HG02588 (cell line): Measurements from ENCODE around the gene MFN1.
"Not testable (repeated sequence)": the region's sequence is repeated elsewhere in the genome, so short reads cannot be mapped to it uniquely, and the experiment has no call there.

Source experiments
- ATAC-seq: cut with Tn5 transposase; IDR thresholded peaks from one replicate; pipeline ENCODE4 v1.9.1; 2021; ENCODE audit warnings: mild to moderate bottlenecking, moderate library complexity; ENCODE audit not compliant: unreplicated experiment

MFN1 gene

DNA sequence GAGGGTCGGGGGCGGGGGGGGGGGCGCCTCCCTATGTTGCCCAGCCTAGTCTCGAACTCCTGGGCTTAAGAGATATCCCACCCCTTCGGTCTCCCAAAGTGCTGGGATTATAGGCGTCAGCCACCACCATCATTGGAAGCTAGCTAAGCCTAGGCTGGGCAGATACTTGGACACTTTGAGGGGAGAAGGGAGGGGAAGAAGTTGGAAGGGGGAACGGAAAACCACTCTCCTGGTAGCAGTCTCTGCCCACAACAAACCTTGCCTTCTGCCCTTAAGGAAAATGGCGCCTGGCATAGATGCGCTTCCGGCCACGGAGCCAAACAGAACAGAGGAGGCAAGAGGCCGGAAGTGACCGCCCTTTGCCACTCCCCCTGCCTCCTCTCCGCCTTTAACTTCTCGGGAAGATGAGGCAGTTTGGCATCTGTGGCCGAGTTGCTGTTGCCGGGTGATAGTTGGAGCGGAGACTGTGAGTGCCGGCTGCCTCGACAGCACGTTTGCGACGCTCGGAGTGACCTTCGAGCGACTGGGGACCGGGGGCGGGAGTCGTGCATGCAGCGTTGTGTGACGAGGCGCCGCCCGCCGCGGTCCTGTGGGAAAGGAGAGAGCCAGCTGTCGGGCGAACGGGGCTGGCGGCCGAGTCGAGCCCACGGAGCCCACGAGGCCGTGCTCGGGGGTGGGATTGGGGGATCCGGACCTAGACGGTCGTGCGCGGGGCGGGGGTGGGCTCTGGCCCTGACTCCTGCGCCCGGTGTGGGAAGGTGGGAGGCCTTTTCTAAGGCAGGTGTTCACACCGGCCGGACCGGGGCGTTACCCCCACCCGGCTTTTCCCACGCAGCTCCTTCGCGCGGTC is at the start of gene MFN1:
Gene MFN1 (plus strand): TSS at position 365 of the 850 bp plus-strand sequence. CDS start 1,143 bp downstream, outside the sequence.
- peak; percentile 96 for ATAC-seq

DNA sequence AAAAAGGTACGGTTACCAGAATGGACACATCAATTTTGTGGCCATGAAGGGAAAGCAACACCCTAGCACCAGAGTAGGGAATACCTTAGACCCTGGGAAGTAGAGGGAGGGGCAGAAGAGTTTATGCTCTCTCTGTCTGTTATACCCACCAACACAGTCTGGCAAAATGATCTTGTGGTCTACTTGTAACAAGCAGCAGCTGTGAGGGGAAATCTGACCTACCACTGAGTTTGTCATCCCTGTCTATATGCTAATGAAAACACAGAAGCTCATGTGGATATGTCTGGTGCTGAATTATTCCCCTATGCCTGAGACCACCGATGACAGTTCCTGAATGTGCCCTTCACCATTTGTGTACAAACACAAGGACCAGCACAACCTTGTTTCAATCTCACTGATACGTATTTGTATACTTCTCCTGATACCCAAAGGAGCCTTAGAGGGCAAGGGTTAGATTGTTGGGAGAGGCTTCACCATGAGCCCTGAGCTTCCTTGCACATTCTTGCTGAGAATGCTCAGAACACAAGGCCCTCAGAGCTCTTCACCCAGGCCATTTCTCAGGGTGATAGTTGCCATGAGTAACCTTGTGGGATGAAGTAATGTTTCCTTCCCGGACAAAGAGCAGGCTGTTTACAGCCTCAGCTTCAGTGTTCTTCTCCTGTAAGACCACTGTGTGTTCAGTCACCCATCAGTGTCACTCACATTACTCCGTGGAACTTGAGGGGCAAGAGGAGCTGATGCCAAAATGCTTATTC is 49.4 kb upstream of the MFN1 start:
- ATAC-seq = no peak

DNA sequence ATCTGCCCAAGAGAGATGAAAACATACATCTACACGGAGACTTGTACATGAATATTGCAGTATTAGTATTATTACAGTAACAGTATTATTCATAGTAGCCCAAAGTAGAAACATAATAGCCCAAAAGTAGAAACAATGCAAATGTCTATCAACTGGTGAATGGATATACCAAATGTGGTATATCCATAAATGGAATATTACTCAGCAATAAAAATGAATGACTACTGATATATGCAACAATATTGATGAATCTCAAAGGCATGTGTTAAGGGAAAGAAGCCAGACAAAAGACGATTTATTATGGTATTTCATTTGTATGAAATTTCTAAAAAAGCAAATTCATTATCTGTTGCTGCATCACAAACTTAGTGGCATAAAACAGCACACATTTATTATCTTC is 48.2 kb upstream of the MFN1 start:
- ATAC-seq = no peak

DNA sequence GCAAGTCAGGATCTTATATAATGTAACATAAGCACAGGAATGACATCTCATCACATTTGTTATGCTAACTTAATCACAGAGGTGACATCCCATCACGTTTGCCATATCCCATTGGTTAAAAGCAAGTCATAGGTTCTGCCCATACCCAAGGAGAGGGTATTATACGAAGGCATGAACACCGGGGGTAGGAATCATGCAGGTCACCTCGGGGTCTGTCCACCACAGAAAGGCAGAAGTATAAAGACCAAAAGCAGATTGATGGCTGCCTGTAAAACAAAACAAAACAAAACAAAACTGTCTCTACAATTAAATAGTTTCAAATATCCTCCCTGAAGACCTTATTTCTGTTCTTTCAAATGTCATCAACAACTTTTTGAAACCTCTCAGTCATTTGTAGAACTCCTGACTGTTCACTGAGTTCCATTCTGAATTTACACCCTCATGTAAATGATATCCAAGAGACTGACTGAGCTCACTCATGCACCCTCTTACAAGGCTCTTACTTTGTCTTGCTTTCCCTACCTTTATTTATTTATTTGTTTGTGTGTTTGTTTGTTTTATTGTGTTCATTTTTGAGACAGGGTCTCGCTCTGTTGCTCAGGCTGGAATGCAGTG is 47.4 kb upstream of the MFN1 start:
- peak; percentile 60 for ATAC-seq

DNA sequence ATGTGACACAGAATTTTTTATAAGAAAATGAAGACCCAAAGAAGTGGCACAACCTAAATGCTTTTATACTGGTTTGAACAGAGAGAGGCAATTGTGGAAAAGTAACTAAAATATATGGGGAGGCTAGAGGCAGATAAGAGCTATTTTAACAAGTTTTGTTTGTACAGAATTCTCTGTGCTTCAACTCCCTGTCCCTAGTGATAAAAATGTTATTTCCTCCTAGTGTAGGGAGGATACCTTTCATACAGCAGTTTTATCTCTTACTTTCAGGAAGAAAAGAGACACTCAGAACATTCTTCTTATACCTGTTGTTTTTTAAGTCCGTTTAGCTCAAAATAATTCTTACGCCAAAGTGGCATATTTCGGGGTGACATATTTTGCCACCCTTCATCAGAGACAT is 45.9 kb upstream of the MFN1 start:
- no peak for ATAC-seq

DNA sequence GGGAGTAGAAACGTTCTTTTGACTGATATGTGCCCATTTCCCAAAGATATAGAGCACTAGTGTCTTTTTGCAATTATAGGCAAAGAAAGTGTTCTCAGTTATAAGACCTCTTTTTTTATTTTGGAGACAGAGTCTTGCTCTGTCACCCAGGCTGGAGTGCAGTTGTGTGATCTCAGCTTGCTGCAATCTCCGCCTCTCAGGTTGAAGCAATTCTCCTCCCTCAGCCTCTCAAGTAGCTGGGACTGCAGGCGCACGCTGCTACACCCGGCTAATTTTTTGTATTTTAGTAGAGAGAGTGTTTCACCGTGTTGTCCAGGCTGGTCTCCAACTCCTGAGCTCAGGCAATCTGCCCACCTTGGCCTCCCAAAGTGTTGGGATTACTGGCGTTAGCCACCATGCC is 45.4 kb upstream of the MFN1 start:
- ATAC-seq = no peak

DNA sequence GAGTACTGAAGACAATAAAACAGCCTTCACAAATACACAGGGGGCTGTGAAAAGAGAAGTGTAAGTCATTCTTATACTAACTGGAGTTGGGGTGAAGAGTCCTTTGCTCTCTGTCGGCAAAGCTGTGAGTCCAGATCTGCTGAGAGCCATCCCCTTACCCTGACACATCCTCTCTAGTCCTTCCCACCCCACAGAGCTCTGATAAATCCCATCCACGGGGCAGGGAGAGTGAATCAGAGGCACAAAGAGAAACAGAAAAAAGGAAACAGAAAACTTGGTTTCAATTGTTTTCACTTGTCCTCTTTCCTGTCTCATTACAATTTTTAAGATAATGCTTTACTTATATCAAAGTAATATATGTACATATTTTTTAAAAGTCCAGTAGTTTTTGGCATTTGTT is 42.9 kb upstream of the MFN1 start:
- ATAC-seq = no peak

DNA sequence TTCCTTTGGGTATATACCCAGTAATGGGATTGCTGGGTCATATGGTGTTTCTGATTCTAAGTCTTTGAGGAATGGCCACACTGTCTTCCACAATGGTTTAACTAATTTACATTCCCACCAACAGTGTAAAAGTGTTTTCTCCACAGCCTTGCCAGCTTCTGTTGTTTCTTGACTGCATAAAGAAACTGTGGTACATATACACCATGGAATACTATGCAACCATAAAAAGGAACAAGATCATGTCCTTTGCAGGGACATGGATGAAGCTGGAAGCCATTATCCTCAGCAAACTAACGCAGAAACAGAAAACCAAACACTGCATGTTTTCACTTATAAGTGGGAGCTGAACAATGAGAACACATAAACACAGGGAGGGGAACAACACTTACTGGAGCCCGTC is 40.1 kb upstream of the MFN1 start:
- not testable (repeated sequence) for ATAC-seq

DNA sequence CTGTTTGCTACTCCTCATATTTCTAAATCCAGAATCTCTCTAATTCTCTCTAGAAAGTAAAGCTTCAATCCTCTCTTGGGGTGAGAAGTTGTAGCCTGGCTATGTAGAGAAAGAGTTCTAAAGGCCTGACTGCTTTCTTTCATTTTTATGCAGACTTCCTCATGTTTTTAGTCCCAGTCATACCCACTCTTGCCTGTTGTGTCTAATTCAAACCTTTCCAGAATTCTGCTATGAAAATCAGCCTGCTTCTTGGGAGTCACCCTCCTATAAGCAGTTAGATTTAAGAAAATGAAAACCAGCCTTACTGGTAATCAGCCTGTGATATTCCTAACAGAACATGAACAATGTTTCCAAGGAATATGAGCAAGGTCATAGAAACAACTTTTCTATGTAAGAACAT is 39.5 kb upstream of the MFN1 start:
- ATAC-seq = no peak

DNA sequence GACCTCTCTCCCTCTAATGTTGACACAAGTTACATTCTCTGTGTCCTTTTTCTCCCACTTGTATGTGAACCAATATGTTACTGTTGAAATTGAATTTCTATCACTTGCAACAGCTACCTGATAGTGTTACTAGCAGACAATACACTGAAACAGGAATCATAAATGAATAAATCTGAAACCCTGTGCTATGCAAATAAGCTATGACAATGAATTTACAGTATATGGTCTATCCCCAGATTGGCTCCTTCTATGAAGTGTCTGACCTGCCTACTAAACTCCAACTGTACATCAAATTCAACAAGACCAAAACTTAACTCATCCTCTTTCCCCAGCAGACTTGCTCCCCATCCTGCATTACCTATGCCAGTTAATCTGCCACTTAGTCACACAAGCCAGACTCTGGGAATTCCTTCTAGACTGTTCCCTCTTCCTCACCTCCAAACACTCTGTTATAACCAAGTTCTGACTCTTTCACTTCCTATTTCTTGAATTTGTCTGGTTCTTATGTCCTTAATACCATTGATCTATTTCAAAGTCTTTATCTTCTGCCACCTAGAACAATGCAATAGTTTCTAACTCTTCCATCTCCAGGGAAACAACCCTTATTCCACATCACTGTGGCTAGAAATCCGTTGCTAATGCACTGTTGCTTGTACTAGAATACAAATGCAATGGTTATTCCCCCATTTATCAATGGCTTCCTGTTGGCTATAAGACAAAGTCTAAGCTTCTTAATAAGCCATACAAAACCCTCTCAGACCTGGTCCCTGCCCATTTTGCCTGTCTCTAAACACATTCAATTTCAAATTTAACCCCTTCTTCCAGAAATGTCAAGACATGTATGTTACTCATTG is 38.1 kb upstream of the MFN1 start:
- peak; percentile 94 for ATAC-seq

DNA sequence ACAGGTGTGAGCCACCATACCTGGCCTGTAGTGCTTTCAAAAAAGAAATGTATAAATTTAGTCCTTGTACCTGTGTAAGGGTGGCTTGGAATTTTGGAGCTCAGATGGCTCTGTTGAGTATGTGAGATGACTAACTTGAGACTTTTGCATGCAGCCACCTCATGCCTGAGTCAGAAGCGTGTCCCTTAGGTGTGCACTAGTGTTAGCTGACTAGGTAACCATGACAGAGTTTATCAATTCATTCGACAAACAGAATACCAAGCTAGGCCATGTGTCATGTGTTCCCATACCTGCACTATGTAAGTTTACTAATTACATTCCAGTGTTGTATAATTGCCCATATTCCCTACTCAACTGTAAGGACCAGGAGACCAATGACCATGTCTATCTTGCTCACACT is 28.6 kb upstream of the MFN1 start:
- ATAC-seq = no peak

DNA sequence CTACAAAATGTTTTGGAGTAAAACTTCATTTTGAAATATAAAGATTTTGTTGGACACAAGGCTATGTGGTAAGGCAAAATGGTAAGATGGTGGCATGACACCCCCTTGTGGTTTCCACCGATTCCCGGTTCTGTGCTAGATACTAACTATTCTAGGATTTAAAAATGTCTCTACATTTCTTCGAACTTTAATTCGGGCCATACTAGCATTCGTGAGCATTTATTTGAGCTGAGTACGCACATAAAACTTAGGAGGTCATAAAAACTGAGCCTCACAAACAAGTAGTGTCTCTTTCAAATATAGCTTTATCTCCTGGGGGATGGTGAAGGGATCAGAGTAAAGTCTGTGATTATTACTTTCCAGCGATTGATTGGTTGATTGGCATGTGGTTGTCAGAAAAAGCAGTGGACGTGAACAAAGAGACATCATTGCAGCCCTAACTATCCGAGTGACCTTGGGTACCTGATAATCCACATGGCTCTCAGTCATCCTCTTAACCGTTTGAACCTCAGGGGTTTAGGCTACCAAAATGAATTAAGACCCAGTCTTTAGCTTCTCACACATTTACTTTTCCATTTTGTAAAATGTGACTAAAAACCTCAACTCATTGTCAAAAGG is 25.7 kb upstream of the MFN1 start:
- no peak for ATAC-seq

DNA sequence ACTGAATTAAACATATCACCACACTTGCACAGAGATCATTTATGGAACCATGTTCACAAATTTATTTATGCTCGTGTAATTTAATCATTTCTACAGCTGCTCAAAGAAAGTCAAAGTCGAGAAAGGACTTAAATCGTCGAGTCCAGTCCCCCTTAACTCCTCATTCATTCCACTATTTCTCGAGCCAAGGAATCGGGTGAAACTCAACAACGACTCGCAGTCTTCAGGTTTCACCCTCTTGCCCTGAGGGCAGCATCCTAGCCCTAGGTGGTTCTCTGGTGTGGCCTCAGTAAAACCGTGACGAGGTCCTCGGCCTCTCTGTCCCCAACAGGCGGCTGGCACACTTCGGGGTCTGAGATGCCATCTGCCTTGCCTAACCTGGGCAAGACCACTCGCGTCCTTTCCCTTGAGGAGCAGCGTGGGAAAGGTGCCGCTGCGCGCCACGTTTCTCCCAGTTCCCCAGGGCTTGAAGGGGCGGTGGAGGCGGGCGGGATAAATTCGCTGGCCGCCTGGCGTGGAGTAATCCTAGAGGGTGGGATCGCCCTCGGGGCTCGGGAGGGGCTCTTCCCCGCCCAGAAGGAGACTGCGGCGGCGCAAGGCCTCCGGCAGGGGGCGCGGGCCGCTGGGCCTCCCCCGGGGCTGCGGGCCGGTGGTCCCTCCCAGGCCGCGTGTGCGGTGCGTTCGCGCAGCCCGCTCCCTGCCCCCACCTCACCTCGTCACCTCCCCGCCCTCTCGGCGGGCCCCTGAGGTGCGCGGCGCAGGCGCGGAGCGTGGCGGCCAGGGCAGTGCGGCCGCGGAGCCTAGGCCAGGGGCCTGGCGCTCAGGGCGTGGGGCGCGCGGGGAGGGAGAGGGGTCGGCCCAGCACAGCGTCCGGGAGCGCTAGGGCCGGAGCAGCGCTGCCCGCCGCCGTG is 25.0 kb upstream of the MFN1 start, which contains the start of gene ZNF639:
Gene ZNF639 (plus strand): TSS at position 746 of the 911 bp plus-strand sequence. CDS start 5,263 bp downstream, outside the sequence.
- ATAC-seq = peak; percentile 72

DNA sequence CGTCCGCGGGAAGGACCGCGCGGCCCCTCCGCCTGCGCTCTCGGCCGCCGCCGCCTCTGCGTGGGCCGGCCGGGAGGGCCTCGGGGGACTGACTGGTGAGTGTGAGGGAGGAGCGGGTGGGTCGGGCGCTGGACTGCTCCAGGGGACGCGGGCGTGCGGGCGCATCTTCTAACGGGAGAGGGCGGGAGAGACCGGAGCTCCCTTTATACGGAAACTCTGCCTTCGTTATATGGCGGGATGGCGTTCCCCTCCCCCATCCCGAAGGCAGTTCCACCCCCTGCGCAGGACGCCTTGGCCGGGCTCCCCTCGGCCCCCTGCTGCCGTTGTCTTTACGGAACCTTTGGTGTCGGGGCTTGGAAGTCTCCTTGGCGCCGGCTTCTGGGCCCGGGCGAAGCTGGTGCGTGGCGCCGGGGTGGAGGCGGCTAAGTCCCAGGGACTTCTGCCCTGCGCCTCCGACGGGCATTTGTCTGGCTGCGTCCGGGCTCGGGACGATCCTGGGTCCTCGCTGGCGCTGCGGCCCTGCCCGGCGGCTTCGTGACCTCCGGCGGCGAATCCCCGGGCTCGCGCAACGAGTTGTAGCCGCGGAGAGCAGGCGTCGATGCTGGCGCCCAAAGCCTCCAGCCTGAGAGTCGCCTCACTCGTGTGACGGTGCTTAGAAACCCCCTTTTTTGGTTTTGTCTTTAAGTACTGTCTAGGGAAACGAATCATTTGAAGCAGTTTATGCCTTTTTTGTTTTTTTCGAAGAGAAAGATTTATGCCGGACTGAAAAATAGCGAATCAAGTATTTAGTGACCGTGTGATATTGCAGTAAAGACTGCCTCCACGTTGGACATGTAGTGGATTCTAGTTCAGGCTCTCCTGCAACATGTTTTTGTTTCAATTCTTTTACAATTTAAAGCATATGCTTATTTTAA is 24.1 kb upstream of the MFN1 start:
- ATAC-seq = peak; percentile 44

DNA sequence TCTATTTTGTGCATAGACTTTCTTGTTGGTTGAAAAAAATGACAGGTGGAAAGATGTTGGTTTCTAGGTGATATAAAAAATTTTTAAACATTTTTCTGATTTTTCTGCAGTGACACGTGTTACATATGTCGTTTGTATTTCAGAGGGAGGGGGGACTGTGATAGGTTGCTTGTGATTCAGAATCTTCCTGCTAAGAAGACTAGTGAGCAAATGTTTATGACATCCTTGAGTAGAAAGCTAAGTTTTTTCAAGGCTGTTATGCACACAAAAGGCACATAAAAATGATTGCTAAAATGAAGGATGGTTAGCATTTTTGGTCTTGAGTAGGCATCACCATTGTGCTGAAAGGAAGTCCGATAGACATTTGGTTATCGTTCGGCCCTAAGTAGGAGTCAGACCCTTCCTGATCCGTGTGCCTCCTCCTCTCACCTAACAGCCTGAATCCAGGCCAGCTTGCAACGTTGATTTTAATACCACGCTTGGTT is 23.2 kb upstream of the MFN1 start:
- no peak for ATAC-seq

DNA sequence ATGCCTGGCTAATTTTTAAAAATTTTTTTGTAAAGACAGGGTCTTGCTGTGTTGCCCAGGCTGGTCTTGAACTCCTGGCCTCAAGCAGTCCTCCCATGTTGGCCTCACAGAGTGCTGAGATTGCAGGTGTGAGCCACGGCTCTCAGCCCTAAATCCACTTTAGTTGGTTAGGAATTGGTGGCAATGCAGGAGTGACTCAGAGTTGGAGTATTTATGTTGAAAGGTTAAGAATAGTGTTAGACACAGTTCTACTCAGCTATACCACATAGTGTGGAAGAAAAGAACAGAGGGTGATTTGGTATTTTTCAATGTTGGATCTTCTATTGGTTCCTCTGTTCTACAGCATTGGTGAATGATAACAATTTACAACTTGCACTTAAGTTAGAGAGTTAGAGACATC is 17.1 kb upstream of the MFN1 start:
- no peak for ATAC-seq

DNA sequence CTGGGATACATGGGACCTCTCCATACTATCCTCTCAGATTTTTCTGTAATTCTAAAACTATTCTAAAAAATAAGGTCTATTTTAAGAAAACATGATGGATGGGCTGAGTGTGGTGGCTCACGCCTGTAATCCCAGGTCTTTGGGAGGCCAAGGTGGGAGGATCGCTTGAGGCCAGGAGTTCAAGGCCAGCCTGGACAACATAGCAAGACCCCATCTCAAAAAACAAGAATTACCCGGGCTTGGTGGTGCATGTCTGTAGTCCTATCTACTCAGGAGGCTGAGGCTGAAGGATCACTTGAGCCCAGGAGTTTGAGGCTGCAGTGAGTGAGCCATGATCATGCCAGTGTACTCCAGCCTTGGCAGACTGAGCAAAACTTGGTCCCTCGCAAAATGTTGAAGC is 15.3 kb upstream of the MFN1 start:
- ATAC-seq = no peak

DNA sequence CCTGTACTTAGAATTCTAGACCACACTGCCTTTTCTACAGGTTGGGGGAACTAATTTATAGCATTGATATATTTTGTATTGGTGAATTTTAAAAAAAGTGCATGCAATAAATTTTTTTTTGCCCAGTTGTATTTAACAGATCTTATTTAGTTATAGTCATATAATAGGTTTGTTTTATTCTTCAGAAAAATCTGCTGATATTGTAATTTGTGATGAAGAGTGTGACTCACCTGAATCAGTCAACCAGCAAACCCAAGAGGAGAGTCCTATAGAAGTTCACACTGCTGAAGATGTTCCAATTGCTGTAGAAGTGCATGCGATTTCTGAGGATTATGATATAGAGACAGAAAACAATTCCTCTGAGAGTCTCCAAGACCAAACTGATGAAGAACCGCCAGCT is 14.4 kb upstream of the MFN1 start:
- no peak for ATAC-seq
